NCI-H2029 (cell line): ENCODE results near the gene C16orf46.
"Not testable (repeated sequence)": the region's sequence is repeated elsewhere in the genome, so short reads cannot be mapped to it uniquely, and the experiment has no call there.

Experiments used
- DNase-seq: peaks from one replicate; lab custom pipeline; 2025; lab: John Stamatoyannopoulos, UW

The C16orf46 gene, protein sequence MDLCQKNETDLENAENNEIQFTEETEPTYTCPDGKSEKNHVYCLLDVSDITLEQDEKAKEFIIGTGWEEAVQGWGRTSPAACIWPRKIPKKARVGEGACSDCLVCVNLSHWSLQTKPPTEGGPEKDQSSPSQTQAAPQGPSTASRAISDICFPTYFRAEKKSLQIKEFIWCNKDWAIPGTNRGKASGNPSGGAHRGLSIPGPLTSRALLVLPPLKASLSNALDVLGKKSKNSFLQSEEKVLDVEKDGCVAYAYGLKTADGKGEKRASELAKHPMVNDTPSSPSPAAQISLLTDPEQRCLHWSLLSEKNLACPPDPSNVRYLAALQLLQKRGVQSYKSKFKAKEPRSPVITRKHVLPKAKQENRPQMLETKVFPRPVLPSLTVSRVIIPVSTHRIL

DNA sequence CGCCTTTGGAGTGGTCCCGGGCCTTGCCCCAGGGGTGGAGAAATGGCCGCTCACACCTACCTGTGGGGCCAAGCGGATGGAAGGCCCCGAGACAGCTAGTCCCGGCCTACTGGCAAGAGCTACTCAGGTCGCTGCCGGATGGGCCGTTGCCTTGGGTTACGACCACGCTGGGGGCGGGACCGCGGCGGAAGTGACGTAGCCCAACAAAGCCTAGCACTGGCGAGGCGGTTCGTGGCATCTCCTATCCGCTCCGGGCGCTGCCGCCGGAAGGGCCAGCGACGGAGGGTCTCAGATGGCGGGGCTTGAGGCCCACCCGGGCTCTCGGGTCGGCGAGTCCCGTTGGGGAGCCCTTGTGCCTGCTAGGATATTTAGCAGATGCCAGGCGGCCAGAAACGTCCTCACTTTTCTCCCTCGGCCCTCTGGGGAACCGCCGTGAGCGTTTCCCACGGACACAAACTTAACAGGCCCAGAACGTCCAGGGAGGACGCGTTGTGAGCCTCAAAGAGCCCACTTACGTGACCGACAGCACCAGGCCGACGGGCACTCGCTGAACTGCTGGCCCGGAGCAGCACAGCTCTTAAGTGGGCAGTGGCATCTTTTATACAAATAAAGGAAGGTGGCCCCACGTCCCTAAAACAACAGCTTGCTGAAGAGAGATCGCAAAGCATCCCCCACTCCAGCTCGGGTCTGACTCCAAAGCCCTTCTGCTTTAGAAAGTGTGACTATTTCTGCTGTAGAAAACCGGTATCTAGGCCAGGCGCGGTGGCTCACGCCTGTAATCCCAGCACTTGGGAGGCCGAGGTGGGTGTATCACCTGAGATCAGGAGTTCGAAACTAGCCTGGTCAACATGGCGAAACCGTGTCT is at the start of gene C16orf46:
Gene C16orf46 (minus strand): TSS at position 163 of the 865 bp plus-strand sequence. CDS start 13,283 bp downstream, outside the sequence.
- DNase-seq = peak; percentile 81

- no peak for DNase-seq
These were observed 46.2 kb upstream of the C16orf46 start for GRCh38 chr16:81123092-81123852.

DNA sequence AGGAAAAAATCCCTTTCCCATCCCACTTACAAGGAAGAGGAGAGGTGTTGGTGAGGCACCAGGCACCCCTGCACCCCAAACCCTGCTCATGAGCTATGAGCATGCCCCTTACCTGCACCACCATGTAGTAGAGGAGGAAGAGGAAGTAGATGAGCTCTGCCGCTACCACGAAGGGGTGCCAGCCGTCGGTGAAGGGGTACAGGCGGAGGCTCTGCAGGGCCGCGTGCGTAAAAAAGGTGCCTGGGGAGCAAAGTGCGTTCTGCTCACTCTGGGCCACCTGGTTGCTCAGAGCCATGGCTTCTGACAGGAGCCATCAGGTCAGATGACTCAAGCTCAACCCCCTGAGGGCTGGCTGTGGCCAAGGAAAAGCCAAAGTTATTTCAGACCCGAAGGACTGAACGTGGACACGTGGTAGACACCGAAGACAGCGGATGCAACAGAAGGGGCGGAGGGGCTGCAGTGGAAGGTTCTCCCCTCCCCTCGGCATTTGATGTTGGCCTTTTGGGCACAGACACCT is 44.5 kb upstream of the C16orf46 start:
- no peak for DNase-seq

DNA sequence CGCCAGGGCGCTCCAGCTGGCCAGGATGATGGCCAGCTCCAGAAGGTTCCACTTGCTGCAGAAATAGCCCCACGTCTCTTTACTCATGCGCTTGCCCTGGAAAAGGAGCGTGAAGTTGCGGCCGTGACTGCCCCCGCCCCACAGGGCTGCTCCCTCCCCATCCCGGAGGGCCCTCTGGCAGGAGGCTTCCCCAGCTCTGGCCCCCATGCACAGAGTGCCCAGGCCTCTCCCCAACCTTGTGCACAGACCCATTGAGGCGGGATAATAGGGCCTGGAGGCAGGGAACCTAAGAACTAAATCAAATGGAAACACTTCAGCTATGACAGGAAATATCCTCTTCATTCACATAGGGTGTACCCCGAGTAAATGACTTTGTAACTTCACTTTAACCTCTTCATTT is 40.4 kb upstream of the C16orf46 start:
- DNase-seq = no peak

GRCh38 chr16:81116285-81116684 is 39.2 kb upstream of the C16orf46 start:
- no peak for DNase-seq

GRCh38 chr16:81112453-81112852 is 35.4 kb upstream of the C16orf46 start:
- no peak for DNase-seq

DNA sequence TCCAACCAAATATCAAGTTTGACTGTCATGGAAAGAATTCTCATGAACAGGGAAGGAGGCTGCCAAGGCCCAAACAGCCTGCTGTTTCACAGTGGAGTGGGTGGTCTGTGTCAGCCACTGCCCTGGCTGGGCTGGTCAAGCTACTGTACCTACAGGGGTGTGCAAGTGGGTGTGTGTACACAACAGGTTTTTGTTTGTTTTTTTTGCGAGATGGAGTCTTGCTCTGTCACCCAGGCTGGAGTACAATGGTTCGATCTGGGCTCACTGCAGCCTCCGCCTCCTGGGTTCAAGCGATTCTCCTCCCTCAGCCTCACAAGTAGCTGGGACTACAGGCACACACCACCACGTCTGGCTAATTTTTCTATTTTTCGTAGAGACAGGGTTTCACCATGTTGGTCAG is 32.2 kb upstream of the C16orf46 start:
- not testable (repeated sequence) for DNase-seq

DNA sequence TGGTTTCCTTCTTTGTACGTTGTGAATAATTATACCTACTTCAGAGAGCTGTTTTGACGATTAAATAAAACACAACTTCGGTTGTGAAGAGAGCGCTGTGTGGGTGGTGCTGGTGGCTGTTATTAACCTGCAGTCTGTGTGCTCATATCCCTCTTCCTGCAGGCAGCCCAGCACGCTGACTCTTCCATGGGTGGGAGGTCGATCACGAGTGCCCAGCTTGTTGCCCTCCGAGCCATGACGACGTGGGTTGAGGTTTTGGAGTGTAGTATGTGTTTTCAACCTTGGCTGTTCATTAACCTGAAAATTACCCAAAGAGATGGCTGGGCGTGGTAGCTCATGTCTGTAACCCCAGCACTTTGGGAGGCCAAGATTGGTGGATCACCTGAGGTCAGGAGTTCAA is 30.5 kb upstream of the C16orf46 start:
- no peak for DNase-seq

DNA sequence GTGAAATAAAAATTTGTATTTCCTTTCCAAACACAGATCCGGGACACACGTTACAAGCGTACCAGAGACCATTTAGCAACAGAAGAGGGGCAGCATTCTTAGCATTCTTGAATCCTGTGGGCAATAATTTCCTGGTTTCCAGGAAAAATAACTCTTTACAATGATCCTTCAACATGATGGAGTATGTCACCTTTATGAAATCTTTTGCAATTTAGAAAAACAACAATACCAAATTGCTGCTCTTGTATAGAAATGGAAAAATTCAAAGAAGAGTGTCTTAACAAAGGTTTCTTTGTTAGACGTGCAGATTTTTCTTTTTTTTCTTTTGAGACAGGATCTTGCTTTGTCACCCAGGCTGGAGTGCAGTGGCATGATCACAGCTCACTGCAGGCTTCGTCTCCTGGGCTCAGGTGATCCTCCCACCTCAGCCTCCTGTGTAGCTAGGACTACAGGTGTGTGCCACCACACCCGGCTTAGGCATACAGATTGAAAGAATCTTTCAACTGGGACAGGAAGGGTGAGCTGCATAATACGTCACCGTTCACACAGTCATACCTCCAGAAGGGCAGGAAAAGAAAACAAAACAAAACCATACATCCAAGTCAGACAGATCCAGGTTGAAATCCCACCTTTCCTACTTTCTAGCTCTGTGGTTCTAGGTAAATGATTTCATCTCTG is 29.9 kb upstream of the C16orf46 start:
- DNase-seq = no peak

GRCh38 chr16:81105946-81106345 is 28.9 kb upstream of the C16orf46 start:
- DNase-seq = no peak

- no peak for DNase-seq
These were observed 24.7 kb upstream of the C16orf46 start for GRCh38 chr16:81101702-81102101.

DNA sequence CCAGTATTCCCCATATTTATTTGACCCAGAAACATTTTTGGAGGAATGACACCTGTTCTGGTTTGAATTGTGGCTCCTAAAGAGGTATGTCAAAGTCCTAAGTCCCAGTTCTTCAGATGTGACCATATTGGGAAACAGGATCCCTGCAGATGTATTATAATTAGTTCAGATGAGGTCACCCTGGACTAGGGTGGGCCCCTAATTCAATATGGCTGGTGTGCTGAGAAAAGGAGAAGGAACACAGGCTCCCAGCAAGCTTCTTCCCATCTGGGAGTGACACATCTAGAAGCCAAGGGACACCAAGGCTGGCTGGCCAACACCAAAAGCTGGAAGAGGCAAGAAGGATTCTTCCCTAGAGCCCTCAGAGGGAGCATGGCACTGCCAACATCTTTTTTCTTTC is 22.9 kb upstream of the C16orf46 start:
- DNase-seq = no peak

- DNase-seq = no peak
These were observed 20.2 kb upstream of the C16orf46 start for GRCh38 chr16:81097230-81097629.

GRCh38 chr16:81096715-81097208 is 19.7 kb upstream of the C16orf46 start:
- DNase-seq = no peak

GRCh38 chr16:81095953-81096714 is 19.1 kb upstream of the C16orf46 start, which contains the start of gene GCSH:
GCSH (minus strand) TSS chr16:81096395; CDS start chr16:81096278, 117 bp downstream.
- DNase-seq = peak; percentile 91

DNA sequence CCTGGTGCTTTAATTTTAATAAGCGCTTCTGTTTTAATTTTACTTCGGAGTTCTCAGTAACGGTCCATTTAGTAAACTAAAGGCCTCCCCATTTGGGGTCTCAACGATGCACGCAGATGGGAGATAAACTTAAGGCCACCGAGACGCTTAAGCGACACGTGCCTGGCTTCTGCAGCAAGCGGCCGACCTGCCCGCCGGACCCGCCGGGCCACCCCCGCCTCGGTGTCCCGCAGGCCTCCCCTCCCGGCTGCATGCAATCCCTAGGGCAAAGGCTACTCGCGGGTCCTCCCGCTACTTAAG is 18.6 kb upstream of the C16orf46 start:
- DNase-seq = no peak

DNA sequence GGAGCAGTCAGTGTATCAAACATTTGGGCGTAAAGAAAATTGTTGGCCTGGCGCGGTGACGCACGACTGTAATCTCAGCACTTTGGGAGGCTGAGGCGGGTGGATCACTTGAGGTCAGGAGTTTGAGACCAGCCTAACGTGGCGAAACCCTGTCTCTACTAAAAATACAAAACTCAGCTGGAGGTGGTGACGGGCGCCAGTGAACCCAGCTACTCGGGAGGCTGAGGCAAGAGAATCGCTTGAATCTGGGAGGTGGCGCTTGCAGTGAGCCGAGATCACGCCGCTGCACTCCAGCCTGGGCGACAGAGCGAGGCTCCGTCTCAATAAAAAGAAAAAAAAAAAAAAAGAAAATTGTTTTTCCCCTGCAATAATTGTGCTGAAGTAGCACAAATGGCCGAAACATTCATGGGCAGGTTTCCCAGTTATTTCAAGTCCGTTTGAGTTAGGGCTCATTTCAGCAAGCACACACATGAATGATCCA is 17.8 kb upstream of the C16orf46 start:
- no peak for DNase-seq

- DNase-seq = no peak
These were observed 11.8 kb upstream of the C16orf46 start for GRCh38 chr16:81088836-81089235.

GRCh38 chr16:81081014-81081413 is 4.0 kb upstream of the C16orf46 start:
- DNase-seq = no peak

DNA sequence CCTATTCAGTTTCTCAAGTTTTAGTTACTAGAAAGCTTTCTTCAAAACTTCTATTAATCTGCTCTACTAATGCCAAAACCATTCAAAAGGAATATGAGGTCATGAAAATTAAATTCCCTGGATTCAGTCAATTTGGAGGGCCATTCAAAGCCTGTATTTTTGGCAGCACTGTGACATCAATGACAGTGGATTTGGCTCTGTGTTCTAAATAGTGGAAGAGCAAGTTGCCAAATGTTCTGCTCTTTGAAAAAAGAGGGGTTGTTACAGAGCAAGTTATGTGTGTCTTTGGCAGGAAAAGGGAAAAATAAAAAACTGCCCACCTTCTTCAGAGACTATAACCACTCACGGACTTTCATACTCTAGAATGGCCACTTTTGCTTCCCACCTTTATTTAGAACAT is 3.2 kb upstream of the C16orf46 start:
- DNase-seq = no peak
